SU-DHL-6 (cell line): ENCODE results near the gene HAO2.
"Not testable (repeated sequence)": the region's sequence is repeated elsewhere in the genome, so short reads cannot be mapped to it uniquely, and the experiment has no call there.

Experiments used
- H2AFZ ChIP-seq: fragments of 200-600 bp; sonication (generic); 2 replicates; pipeline ENCODE4 v1.6.1; 2014; ENCODE audit warnings: low read depth, mild to moderate bottlenecking, moderate library complexity, mixed read lengths, antibody characterized with exemption, low read length; ENCODE audit not compliant: severe bottlenecking
- H3F3A ChIP-seq: fragments of 200-600 bp; shearing (Covaris generic); 2 replicates; pipeline ENCODE4 v1.6.0; 2016; ENCODE audit warnings: antibody characterized with exemption, mild to moderate bottlenecking; ENCODE audit not compliant: insufficient read depth
- H3K27ac ChIP-seq: fragments of 200-600 bp; sonication (generic); 2 replicates; pipeline ENCODE4 v1.5.1; 2016; ENCODE audit warnings: low read depth, mild to moderate bottlenecking, low read length, moderate library complexity, mixed read lengths
- H3K27me3 ChIP-seq: fragments of 200-600 bp; sonication (generic), shearing (Covaris generic); 2 replicates; pipeline ENCODE4 v1.6.0; 2014; ENCODE audit warnings: mild to moderate bottlenecking, low read length
- H3K36me3 ChIP-seq: fragments of 200-600 bp; sonication (generic); 2 replicates; pipeline ENCODE4 v1.6.1; 2014; ENCODE audit warnings: mild to moderate bottlenecking, low read length, mixed read lengths
- H3K4me2 ChIP-seq: fragments of 300-600, 200-600 bp; shearing (Covaris generic), sonication (generic); 2 replicates; pipeline ENCODE4 v1.6.0; 2014; ENCODE audit warnings: low read length, low read depth, mild to moderate bottlenecking; ENCODE audit not compliant: poor library complexity, severe bottlenecking
- H3K4me3 ChIP-seq: fragments of 200-600 bp; sonication (generic); 2 replicates; pipeline ENCODE4 v1.5.1; 2014; ENCODE audit warnings: antibody characterized with exemption, low read length, mild to moderate bottlenecking, mixed read lengths; ENCODE audit not compliant: insufficient read depth, poor library complexity, severe bottlenecking
- H3K79me2 ChIP-seq: fragments of 200-600 bp; sonication (generic); 2 replicates; pipeline ENCODE4 v1.6.1; 2014; ENCODE audit warnings: mild to moderate bottlenecking, low read length, moderate library complexity; ENCODE audit not compliant: insufficient read depth
- H3K9ac ChIP-seq: fragments of 200-600 bp; sonication (generic); 2 replicates; pipeline ENCODE4 v1.7.0; 2014; ENCODE audit warnings: mild to moderate bottlenecking, low read length
- H3K9me2 ChIP-seq: fragments of 200-600 bp; sonication (generic); replicated peaks from 2 replicates; pipeline ENCODE4 v1.6.1; 2014; ENCODE audit warnings: low read length; ENCODE audit not compliant: insufficient read depth
- H3K9me3 ChIP-seq: fragments of 200-600 bp; sonication (generic); 2 replicates; pipeline ENCODE4 v1.6.1; 2014; ENCODE audit warnings: low read length, mixed read lengths; ENCODE audit not compliant: insufficient read depth
- H4K20me1 ChIP-seq: fragments of 200-600 bp; sonication (generic); 2 replicates; pipeline ENCODE4 v1.6.1; 2014; ENCODE audit warnings: low read depth, mild to moderate bottlenecking, antibody characterized with exemption, low read length, moderate library complexity, mixed read lengths
- CTCF ChIP-seq: fragments of 200-600 bp; sonication (generic); IDR thresholded peaks from one replicate; pipeline ENCODE4 v1.5.1; 2017; ENCODE audit warnings: antibody characterized with exemption, mild to moderate bottlenecking, low read length, moderate library complexity; ENCODE audit not compliant: insufficient read depth, poor library complexity, severe bottlenecking
- EZH2phosphoT487 ChIP-seq: fragments of 200-600 bp; sonication (generic), shearing (Covaris generic); conservative IDR thresholded peaks from 2 replicates; pipeline ENCODE4 v1.6.1; 2018; ENCODE audit warnings: mild to moderate bottlenecking, antibody characterized with exemption, low read length, moderate library complexity, mixed read lengths

HAO2 gene

GRCh38 chr1:119345398-119345797 lies 23.2 kb upstream of the HAO2 start:
- no peaks in the 10 kb centered on the region for H4K20me1 ChIP-seq
- no peaks in the 10 kb centered on the region for H3K36me3 ChIP-seq
- no peak overlapping the region for H3K9ac ChIP-seq
- H3F3A ChIP-seq, result no peaks in the 10 kb centered on the region
- no peaks in the 10 kb centered on the region for H3K79me2 ChIP-seq
- peaks cover 7% of the 10 kb centered on the region; the same call in 1 of the 2 replicates for H3K9me3 ChIP-seq
- H3K27ac ChIP-seq, result no peak overlapping the region
- H3K4me2 ChIP-seq, result no peak overlapping the region
- TF ChIP-seq EZH2phosphoT487 (no peak), CTCF (no peak)
- H3K9me2 ChIP-seq, result no peaks in the 10 kb centered on the region
- H3K27me3 ChIP-seq, result no peaks in the 10 kb centered on the region
- H2AFZ ChIP-seq, result no peak overlapping the region
- no peak overlapping the region for H3K4me3 ChIP-seq

- Histone ChIP-seq H3K9me2 (no peaks in the 10 kb centered on the region), H3K4me2 (no peak overlapping the region), H3K27ac (no peak overlapping the region), H3K36me3 (no peaks in the 10 kb centered on the region), H3K4me3 (no peak overlapping the region), H3F3A (no peaks in the 10 kb centered on the region), H4K20me1 (no peaks in the 10 kb centered on the region), H3K79me2 (no peaks in the 10 kb centered on the region), H3K9me3 (peaks cover 7% of the 10 kb centered on the region; the same call in 1 of the 2 replicates), H3K9ac (no peak overlapping the region), H2AFZ (no peak overlapping the region), H3K27me3 (no peaks in the 10 kb centered on the region)
- no peak for TF ChIP-seq EZH2phosphoT487
- TF ChIP-seq CTCF, result no peak
Observed at GRCh38 chr1:119347858-119348257, 20.7 kb upstream of the HAO2 start.

GRCh38 chr1:119348941-119349340 lies 19.6 kb upstream of the HAO2 start:
- H4K20me1 ChIP-seq, result no peaks in the 10 kb centered on the region
- no peak overlapping the region for H3K4me2 ChIP-seq
- H3K27ac ChIP-seq, result no peak overlapping the region
- H2AFZ ChIP-seq, result no peak overlapping the region
- no peaks in the 10 kb centered on the region for H3K36me3 ChIP-seq
- H3F3A ChIP-seq, result no peaks in the 10 kb centered on the region
- H3K9ac ChIP-seq, result no peak overlapping the region
- H3K4me3 ChIP-seq, result no peak overlapping the region
- TF ChIP-seq EZH2phosphoT487 (no peak), CTCF (no peak)
- no peaks in the 10 kb centered on the region for H3K9me2 ChIP-seq
- no peaks in the 10 kb centered on the region for H3K27me3 ChIP-seq
- H3K79me2 ChIP-seq, result no peaks in the 10 kb centered on the region
- H3K9me3 ChIP-seq, result peaks cover 6% of the 10 kb centered on the region; the same call in 1 of the 2 replicates

- not testable (repeated sequence) for H3K27ac ChIP-seq, H4K20me1 ChIP-seq, H3K27me3 ChIP-seq, H3K9me3 ChIP-seq, H3K9ac ChIP-seq, H3K9me2 ChIP-seq, H3K79me2 ChIP-seq, H2AFZ ChIP-seq, H3K4me2 ChIP-seq, H3K4me3 ChIP-seq, H3K36me3 ChIP-seq, H3F3A ChIP-seq
Observed at GRCh38 chr1:119350866-119351265, 17.7 kb upstream of the HAO2 start.
